ENCODE measurements around the gene EIF4H.

Gene EIF4H

DNA sequence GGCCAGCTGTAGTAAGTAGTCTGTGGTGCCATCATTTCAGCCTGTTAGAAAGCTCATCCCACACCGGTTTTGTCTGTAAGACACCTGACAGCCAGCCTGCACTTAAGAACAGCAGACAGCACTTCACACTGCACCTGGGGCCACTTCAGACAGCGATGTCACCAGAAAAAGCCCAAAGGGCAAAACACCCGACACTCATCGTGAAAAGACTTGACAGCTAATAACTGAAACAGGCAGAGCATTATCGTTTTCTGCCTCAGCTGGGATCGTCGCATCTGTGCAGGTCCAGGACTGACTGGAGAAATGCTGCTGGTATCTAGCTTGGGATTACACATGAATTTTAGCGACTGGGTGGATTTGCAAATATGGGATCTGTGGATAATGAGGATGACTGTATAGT lies 18.9 kb downstream of the EIF4H start:
- no peak overlapping the region for H3K27ac ChIP-seq (replicated peaks)
- no peak for DNase-seq (ENCODE audit: low read depth in 1 of 2, low spot score in 1 of 2)
- no peaks in the 10 kb centered on the region for H3K27me3 ChIP-seq (ENCODE audit: insufficient read depth, poor library complexity, severe bottlenecking)
- H3K4me3 ChIP-seq (replicated peaks; ENCODE audit: insufficient read depth, low read length), result no peak overlapping the region
- TF ChIP-seq, protein P1, sequence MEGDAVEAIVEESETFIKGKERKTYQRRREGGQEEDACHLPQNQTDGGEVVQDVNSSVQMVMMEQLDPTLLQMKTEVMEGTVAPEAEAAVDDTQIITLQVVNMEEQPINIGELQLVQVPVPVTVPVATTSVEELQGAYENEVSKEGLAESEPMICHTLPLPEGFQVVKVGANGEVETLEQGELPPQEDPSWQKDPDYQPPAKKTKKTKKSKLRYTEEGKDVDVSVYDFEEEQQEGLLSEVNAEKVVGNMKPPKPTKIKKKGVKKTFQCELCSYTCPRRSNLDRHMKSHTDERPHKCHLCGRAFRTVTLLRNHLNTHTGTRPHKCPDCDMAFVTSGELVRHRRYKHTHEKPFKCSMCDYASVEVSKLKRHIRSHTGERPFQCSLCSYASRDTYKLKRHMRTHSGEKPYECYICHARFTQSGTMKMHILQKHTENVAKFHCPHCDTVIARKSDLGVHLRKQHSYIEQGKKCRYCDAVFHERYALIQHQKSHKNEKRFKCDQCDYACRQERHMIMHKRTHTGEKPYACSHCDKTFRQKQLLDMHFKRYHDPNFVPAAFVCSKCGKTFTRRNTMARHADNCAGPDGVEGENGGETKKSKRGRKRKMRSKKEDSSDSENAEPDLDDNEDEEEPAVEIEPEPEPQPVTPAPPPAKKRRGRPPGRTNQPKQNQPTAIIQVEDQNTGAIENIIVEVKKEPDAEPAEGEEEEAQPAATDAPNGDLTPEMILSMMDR (IDR thresholded peaks at IDR 0.05; ENCODE audit: insufficient read depth, low read length), result no peak
- TF ChIP-seq SPI1 (IDR thresholded peaks at IDR 0.05; ENCODE audit: borderline replicate concordance, low read depth), result no peak
- no peak; the same call in 1 of the 2 replicates for TF ChIP-seq POLR2AphosphoS5 (IDR thresholded peaks at IDR 0.05; ENCODE audit: low read depth)
- TF ChIP-seq, protein P2, sequence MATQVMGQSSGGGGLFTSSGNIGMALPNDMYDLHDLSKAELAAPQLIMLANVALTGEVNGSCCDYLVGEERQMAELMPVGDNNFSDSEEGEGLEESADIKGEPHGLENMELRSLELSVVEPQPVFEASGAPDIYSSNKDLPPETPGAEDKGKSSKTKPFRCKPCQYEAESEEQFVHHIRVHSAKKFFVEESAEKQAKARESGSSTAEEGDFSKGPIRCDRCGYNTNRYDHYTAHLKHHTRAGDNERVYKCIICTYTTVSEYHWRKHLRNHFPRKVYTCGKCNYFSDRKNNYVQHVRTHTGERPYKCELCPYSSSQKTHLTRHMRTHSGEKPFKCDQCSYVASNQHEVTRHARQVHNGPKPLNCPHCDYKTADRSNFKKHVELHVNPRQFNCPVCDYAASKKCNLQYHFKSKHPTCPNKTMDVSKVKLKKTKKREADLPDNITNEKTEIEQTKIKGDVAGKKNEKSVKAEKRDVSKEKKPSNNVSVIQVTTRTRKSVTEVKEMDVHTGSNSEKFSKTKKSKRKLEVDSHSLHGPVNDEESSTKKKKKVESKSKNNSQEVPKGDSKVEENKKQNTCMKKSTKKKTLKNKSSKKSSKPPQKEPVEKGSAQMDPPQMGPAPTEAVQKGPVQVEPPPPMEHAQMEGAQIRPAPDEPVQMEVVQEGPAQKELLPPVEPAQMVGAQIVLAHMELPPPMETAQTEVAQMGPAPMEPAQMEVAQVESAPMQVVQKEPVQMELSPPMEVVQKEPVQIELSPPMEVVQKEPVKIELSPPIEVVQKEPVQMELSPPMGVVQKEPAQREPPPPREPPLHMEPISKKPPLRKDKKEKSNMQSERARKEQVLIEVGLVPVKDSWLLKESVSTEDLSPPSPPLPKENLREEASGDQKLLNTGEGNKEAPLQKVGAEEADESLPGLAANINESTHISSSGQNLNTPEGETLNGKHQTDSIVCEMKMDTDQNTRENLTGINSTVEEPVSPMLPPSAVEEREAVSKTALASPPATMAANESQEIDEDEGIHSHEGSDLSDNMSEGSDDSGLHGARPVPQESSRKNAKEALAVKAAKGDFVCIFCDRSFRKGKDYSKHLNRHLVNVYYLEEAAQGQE (IDR thresholded peaks at IDR 0.05; ENCODE audit: insufficient replicate concordance, low read depth), result no peak
- TF ChIP-seq GABPA (IDR thresholded peaks at IDR 0.05; ENCODE audit: low read depth), result no peak

DNA sequence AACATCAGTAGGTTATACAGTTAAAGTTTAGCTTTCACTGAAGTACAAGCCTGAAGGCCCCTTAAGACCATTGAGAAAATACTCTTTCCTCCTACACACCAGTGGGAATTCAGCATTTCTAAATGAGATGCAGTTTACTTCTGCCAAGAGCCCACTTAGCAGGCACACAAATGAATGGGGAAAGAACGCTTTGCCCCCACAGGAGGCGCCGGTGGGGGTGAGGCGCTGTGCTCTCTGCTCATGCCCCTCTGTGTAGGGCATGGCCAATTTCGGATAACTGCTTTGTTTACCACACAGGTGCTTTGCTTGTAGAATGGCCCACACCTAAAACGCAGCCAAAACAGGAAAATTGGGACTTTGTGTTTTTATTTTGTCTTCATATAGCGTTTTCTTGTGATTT lies 19.8 kb downstream of the EIF4H start:
- Histone ChIP-seq H3K27me3 (ENCODE audit: insufficient read depth, poor library complexity, severe bottlenecking) (no peaks in the 10 kb centered on the region), H3K27ac (replicated peaks) (no peak overlapping the region), H3K4me3 (replicated peaks; ENCODE audit: insufficient read depth, low read length) (no peak overlapping the region)
- TF ChIP-seq, protein P2 (IDR thresholded peaks at IDR 0.05; ENCODE audit: insufficient replicate concordance, low read depth), result no peak
- TF ChIP-seq GABPA (IDR thresholded peaks at IDR 0.05; ENCODE audit: low read depth), result no peak
- TF ChIP-seq, protein P1 (IDR thresholded peaks at IDR 0.05; ENCODE audit: insufficient read depth, low read length), result no peak
- TF ChIP-seq POLR2AphosphoS5 (IDR thresholded peaks at IDR 0.05; ENCODE audit: low read depth), result no peak
- TF ChIP-seq SPI1 (IDR thresholded peaks at IDR 0.05; ENCODE audit: borderline replicate concordance, low read depth), result no peak
- no peak for DNase-seq (ENCODE audit: low read depth in 1 of 2, low spot score in 1 of 2)

DNA sequence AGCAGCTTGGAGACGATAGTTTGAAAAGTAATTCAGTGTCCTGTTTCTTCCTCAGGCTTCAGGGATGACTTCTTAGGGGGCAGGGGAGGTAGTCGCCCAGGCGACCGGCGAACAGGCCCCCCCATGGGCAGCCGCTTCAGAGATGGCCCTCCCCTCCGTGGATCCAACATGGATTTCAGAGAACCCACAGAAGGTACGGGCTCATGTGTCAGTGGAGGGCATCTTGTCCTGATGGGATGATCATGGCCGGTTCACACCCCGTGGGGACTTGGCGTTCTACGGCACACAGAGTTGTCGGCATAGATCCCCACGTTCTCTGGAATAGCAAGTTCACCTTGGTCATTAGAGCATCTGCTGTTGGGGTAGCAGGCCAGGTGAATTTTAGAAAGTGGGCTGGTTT lies 20.5 kb downstream of the EIF4H start:
- TF ChIP-seq GABPA (IDR thresholded peaks at IDR 0.05; ENCODE audit: low read depth), result no peak
- TF ChIP-seq, protein P2 (IDR thresholded peaks at IDR 0.05; ENCODE audit: insufficient replicate concordance, low read depth), result no peak
- no peak for TF ChIP-seq POLR2AphosphoS5 (IDR thresholded peaks at IDR 0.05; ENCODE audit: low read depth)
- no peak for TF ChIP-seq SPI1 (IDR thresholded peaks at IDR 0.05; ENCODE audit: borderline replicate concordance, low read depth)
- TF ChIP-seq, protein P1 (IDR thresholded peaks at IDR 0.05; ENCODE audit: insufficient read depth, low read length), result no peak
- Histone ChIP-seq H3K27ac (replicated peaks) (no peak overlapping the region), H3K4me3 (replicated peaks; ENCODE audit: insufficient read depth, low read length) (no peak overlapping the region), H3K27me3 (ENCODE audit: insufficient read depth, poor library complexity, severe bottlenecking) (no peaks in the 10 kb centered on the region)
- DNase-seq (ENCODE audit: low read depth in 1 of 2, low spot score in 1 of 2), result no peak

All from HL-60 (cell line).